Right forelimb (tissue), 1 donor: ENCODE measurements around the gene CTTNBP2.

Experiments
- DNase-seq: peaks from one replicate; pipeline ENCODE4 v3.0.0-alpha.2; 2018

CTTNBP2 gene

GRCh38 chr7:117816727-117817126 is 56.5 kb downstream of the CTTNBP2 start:
- DNase-seq, result no peak

GRCh38 chr7:117811696-117812095 is 61.5 kb downstream of the CTTNBP2 start:
- DNase-seq, result no peak

GRCh38 chr7:117810642-117811512 is 62.4 kb downstream of the CTTNBP2 start:
- DNase-seq, result no peak

- DNase-seq, result no peak
Observed at GRCh38 chr7:117809958-117810357, 63.3 kb downstream of the CTTNBP2 start.

- no peak for DNase-seq
Observed at GRCh38 chr7:117808910-117809705, 64.1 kb downstream of the CTTNBP2 start.

- DNase-seq, result peak; percentile 53
Observed at GRCh38 chr7:117808341-117808757, 64.9 kb downstream of the CTTNBP2 start.

- DNase-seq, result no peak
Observed at GRCh38 chr7:117807676-117808075, 65.6 kb downstream of the CTTNBP2 start.

- no peak for DNase-seq
Observed at GRCh38 chr7:117806011-117806410, 67.2 kb downstream of the CTTNBP2 start.

- DNase-seq, result no peak
Observed at GRCh38 chr7:117805241-117805640, 68.0 kb downstream of the CTTNBP2 start.

- no peak for DNase-seq
Observed at GRCh38 chr7:117803476-117803875, 69.8 kb downstream of the CTTNBP2 start.

GRCh38 chr7:117802660-117803059 is 70.6 kb downstream of the CTTNBP2 start:
- DNase-seq, result no peak

GRCh38 chr7:117800841-117801240 is 72.4 kb downstream of the CTTNBP2 start:
- DNase-seq, result no peak

GRCh38 chr7:117800406-117800805 is 72.8 kb downstream of the CTTNBP2 start:
- no peak for DNase-seq

GRCh38 chr7:117796889-117797288 is 76.4 kb downstream of the CTTNBP2 start:
- no peak for DNase-seq

- no peak for DNase-seq
Observed at GRCh38 chr7:117793976-117794375, 79.3 kb downstream of the CTTNBP2 start.

- no peak for DNase-seq
Observed at GRCh38 chr7:117793521-117793920, 79.7 kb downstream of the CTTNBP2 start.

- DNase-seq, result no peak
Observed at GRCh38 chr7:117791877-117792780, 81.1 kb downstream of the CTTNBP2 start.

- DNase-seq, result no peak
Observed at GRCh38 chr7:117790731-117791130, 82.5 kb downstream of the CTTNBP2 start.

GRCh38 chr7:117790251-117790650 is 83.0 kb downstream of the CTTNBP2 start:
- no peak for DNase-seq

GRCh38 chr7:117785431-117785830 is 87.8 kb downstream of the CTTNBP2 start:
- no peak for DNase-seq

GRCh38 chr7:117784315-117784714 is 88.9 kb downstream of the CTTNBP2 start:
- no peak for DNase-seq

GRCh38 chr7:117782761-117783160 is 90.5 kb downstream of the CTTNBP2 start:
- no peak for DNase-seq

- no peak for DNase-seq
Observed at GRCh38 chr7:117781707-117782106, 91.5 kb downstream of the CTTNBP2 start.
